Measurements from ENCODE around the gene SPTBN2.
"Not testable (repeated sequence)": the region's sequence is repeated elsewhere in the genome, so short reads cannot be mapped to it uniquely, and the experiment has no call there.

The SPTBN2 gene

GRCh38 chr11:66724167-66724566 lies 4.8 kb downstream of the SPTBN2 start:
- not testable (repeated sequence) for DNase-seq (ENCODE audit: low spot score)

- DNase-seq (ENCODE audit: low spot score), result no peak
These were observed 5.3 kb downstream of the SPTBN2 start for GRCh38 chr11:66723693-66724092.

GRCh38 chr11:66722745-66723651 lies 6.0 kb downstream of the SPTBN2 start:
- DNase-seq (ENCODE audit: low spot score), result no peak

DNA sequence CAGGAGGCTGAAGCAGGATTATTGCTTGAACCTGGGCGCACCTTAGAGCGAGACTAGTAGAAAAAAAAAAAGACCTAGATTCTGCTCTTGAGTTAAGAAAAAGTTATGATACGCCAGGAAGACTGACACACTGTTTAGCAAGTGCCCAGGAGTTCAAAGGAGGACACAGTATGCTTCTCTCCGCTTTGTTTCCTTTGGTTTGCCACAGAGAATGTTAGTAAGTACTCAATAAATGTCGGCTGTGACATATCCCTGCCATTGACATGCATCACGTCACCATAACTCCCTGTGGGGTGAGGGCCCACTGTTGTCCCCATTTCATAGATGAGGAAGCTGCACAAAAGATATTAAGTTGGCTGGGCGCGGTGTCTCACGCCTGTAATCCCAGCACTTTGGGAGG lies 7.1 kb downstream of the SPTBN2 start:
- DNase-seq (ENCODE audit: low spot score), result no peak

DNA sequence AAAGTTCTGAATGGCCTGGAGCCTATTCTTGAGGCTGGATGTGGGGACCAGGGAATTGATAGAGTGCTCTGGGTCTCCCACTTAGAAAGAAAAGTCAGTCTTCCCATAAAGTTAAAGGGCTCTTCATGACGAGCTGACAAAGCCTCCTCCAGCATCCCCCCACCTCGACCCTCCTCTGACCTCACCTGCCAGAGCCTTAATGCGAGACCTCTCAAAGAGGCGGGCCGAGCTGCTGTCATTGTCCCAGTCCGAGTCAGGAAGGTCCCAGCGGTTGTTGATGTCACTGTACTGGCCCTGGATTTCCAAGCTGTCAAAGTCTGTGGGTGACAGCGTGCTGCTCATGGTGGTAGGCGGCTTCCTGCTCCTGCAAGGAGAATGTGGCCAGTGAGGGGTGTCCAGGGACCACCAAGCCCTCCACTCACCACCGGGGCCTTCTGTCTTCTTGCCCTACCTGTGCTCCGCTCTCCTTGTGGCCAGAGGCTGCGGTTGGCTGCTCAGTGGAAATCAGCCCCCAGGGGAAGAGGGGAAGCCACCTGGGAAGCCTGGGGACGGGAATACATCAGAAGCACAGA lies 8.0 kb downstream of the SPTBN2 start:
- DNase-seq (ENCODE audit: low spot score), result no peak

- peak; percentile 58 for DNase-seq (ENCODE audit: low spot score)
These were observed 8.7 kb downstream of the SPTBN2 start for GRCh38 chr11:66720223-66720898.

GRCh38 chr11:66719111-66719872 lies 9.7 kb downstream of the SPTBN2 start:
- no peak for DNase-seq (ENCODE audit: low spot score)

DNA sequence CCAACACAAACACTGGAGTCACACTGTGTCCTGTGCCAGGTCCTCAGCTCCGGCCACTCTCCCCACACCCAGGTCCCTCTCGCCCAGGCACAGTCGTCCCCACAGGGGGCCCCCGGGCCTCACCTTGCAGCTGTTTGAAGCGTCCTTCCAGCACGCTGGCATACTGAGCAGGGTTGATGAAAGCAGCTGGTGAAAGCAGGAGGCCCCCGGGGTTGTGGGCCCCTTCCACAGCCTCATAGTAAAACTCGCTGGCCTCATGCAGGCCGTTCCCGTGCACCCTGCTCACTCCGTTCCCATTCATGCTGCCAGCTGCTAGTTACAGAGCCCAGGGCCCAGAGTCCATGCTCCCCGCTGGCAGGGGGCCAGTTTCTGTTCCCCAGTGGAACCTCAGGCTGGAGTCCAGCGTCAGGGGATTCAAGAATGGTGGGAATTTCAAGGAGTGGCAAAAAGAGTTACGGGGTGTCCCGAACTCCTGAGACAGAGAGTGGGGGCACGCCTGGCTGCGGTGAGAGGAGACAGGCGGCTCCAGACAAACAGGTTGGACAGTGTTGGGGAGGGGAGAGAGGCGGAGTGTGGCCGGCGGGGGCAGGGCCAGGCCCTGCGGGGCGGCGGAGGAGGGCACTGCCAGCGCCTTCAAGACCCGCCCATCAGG lies 10.6 kb downstream of the SPTBN2 start:
- DNase-seq (ENCODE audit: low spot score), result no peak

GRCh38 chr11:66717925-66718319 lies 11.1 kb downstream of the SPTBN2 start:
- no peak for DNase-seq (ENCODE audit: low spot score)

- no peak for DNase-seq (ENCODE audit: low spot score)
These were observed 12.0 kb downstream of the SPTBN2 start for GRCh38 chr11:66716996-66717395.

GRCh38 chr11:66715346-66716085 lies 13.5 kb downstream of the SPTBN2 start:
- no peak for DNase-seq (ENCODE audit: low spot score)

DNA sequence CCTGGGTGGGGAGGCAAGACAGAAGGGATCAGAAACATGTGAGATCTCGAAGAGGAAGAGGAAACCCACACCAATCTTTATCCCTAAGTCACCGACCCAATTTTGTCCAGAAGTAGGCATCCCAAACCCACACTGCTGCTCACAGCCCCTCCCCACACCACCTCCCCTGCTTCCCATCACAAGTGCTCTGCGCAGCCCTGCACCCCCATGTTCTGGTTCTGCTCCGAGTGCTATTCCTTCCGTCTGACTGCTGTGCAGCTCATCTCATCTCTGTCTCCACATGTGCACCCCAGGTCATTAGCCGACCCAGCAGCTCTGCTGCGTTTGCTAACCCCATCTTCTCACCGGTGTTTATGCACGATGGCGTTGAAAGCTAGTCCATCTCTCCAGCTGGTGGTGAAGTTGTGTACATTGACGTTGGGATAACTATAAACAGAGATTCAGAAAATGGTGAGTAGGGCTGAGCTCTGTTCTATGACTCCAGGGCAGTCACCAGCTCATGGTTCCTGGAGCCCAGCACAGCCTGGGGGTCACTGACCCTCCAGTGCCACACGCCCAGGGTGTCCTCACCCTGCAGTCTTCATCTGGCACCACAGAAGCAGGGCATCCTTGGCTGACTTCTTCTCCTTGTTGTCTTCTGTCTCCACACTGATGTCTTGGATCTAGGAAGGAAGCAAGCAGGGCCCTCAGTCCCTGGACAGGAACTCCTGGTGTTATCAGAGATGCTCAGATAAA lies 15.1 kb downstream of the SPTBN2 start:
- no peak for DNase-seq (ENCODE audit: low spot score)

DNA sequence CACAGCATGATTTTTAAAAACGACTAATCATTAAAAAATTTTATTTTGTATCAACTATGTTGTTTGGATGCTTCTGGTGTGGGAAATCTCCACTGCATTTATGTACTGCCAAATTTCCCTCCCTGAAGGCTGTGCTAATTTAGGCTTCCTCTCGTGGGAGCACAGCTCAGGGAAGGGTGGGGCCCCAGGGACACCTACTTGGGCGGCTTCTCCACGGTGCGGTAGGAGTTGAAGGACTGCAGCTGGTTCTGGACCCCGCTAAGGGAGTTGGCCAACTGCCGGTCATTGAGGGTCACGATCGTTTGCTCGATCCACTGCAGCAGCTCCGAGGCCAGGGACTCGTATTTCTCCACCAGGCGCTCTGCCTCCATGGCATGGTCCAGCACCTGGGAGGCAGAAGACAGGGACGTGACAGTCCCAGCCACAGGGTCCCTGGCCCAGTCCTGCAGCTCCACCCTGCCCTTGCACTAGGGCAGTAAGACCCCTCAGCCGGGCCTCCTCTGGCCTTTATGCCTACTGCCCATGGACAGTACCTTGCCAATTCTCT lies 18.6 kb downstream of the SPTBN2 start:
- no peak for DNase-seq (ENCODE audit: low spot score)

DNA sequence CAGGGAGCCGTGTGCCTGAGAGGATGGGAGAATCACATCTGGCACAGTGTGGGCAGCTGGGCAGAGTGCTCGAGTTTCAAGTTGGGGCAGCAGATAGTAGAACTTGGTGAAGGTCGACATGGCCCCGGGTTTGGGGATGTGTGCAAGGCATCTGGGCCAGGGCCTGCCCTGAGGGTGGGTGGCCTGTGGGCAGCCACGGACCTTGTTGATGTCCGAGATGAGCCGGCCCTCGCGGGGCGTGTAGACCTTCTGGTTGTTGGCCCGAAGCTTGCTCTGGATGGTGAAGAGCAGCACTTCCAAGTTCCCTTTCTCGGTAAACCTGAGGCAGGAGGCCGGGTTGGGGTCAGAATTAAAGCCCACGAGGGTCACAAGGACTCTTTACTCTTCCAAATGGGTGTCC lies 20.3 kb downstream of the SPTBN2 start:
- DNase-seq (ENCODE audit: low spot score), result no peak

GRCh38 chr11:66708094-66708493 lies 20.9 kb downstream of the SPTBN2 start:
- DNase-seq (ENCODE audit: low spot score), result no peak

- no peak for DNase-seq (ENCODE audit: low spot score)
These were observed 21.5 kb downstream of the SPTBN2 start for GRCh38 chr11:66707486-66707885.

DNA sequence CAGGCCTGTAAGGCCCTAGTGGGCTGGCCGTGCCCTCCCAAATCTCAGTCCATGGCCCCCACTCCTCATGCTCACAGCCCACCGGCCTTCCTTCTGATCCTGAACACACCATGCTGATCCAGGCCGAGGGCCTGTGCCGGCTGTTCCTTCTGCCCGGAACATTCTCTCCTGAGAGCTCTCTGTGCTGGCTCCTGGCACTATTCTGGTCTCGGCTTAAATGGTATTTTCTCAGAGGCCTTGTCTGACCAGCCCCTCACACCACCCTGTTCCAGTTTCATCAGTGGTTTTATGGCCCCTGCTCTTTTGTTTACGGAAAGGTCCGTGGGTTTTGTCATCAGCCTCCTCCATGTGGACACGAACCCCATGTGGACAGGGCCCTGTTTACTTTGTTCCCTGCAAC lies 22.0 kb downstream of the SPTBN2 start:
- DNase-seq (ENCODE audit: low spot score), result no peak

DNA sequence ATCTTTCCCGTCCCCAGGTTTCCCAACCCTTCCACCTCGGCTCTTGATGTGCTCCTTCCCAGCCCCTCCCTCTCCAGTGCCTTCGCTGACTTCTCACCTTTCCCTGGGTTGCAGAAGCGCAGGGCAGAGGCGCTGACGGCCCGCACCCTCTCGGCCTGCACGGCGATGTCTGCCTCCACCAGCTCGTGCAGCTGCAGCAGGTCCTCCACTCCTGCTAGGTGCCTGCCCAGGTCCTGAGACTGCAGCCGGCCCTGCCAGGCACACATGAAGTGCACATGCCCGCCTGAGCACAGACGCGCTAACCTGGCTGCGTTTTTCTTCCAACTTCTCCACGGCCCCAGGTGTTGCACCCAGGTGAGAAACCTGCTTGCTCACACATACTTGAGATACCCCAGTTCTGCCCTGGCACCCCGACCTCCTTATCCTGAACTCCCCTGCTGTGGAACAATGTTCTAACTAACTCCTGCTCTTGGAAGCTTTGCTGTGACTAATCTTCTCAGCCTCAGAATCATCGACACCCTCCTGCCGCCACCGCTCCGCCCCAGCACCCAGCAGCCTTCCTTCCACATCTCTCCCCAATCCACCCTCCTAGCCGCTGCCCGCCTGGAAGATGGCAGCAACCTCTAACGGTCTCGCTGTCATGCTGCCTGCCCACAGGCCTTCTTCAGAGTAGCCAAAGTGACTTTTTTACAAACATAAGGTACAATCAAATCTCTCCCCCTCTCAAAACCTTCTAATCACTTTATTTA lies 23.3 kb downstream of the SPTBN2 start:
- no peak for DNase-seq (ENCODE audit: low spot score)

GRCh38 chr11:66704659-66705360 lies 24.2 kb downstream of the SPTBN2 start:
- no peak for DNase-seq (ENCODE audit: low spot score)
